HG03095 (cell line): Measurements from ENCODE around the gene PSMD1.
"Not testable (repeated sequence)": the region's sequence is repeated elsewhere in the genome, so short reads cannot be mapped to it uniquely, and the experiment has no call there.

Source experiments
- ATAC-seq: cut with Tn5 transposase; IDR thresholded peaks from one replicate; pipeline ENCODE4 v1.9.1; 2021; ENCODE audit warnings: moderate library complexity; ENCODE audit not compliant: unreplicated experiment

Gene PSMD1

DNA sequence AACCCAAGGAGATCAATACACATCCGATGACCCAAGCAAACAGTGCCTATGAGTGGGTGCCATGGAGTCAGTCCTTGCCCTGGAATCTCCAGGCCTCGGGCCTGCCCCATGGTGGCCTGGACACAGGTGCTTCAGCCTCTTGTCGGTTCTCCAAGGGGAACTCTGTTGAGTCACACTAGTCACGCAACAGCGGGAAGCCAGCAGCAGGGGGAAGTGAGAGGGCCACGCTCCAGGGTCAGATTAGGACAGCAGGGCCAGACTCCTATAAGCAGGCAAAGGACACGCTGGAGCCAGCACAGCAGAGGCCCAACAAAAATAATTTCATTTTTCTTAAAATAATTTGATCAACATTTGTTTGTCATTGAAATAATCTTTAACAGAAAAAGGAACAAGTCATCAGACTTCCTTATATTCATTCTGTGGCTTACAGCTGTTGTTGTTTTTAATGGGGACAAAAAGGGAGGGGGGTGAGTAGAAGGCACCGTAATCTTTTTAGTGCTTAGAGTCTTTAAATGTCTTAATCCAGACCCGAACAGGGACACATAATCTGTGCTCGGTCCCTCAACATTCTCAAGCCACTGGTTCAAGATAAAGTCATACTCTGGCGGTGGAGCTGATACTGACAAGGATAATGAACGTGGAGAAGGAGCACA is 125.3 kb downstream of the PSMD1 start:
- ATAC-seq = peak; percentile 59

DNA sequence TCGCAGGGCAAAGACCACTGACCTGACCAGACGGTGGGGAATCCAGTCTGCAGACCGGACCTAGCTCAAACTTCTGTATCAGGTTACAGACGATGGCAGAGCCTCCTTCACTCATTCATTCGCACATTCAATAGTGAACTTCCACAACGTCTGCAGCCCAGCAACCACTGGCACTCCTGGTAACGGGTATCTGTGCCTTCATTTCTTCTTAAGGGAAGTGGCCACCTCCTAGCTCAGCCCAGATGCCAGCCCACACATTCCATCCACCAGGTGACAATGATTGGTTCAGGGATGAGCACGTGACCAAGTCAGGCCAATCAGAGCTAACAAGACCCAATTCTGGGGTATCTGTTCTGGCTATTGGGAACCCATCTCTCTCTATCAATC is 125.8 kb downstream of the PSMD1 start:
- no peak for ATAC-seq

DNA sequence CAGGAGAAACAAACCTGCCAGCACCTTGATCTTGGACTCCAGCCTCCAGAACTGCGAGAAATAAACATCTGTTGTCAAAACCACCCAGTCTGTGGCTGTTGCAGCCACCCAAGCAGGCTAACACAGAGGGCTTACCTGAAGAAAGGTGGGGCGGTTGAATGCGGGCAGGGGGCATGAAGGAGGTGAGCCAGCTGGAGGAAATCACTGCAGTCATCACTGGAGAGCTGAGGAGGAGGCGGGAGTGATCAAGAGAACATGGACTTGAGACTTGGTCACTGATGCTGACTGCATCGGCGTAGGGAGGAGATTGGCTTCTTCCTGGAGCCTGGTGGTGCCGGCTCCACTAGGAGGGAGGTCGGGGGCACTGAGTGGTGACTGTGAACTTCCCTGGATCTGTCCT is 127.2 kb downstream of the PSMD1 start:
- no peak for ATAC-seq

DNA sequence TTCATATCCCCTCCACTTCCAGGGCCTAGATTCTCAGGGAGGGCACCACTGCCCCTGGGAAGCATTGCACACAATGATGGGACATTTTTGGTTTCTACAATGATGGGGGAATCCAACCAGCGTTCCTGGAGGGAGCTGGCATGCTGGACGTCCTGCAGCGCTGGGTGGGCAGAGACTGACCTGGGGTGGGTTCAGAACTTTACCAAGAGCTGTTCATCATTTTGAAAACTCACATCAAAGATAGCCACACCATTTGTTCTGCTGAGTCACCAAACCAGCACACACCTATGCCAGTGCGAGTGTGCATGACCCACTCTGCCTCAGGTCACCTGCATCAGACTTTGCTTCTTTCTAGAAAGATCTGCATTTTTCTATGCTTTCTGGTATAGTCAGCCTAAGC is 127.7 kb downstream of the PSMD1 start:
- ATAC-seq = no peak

DNA sequence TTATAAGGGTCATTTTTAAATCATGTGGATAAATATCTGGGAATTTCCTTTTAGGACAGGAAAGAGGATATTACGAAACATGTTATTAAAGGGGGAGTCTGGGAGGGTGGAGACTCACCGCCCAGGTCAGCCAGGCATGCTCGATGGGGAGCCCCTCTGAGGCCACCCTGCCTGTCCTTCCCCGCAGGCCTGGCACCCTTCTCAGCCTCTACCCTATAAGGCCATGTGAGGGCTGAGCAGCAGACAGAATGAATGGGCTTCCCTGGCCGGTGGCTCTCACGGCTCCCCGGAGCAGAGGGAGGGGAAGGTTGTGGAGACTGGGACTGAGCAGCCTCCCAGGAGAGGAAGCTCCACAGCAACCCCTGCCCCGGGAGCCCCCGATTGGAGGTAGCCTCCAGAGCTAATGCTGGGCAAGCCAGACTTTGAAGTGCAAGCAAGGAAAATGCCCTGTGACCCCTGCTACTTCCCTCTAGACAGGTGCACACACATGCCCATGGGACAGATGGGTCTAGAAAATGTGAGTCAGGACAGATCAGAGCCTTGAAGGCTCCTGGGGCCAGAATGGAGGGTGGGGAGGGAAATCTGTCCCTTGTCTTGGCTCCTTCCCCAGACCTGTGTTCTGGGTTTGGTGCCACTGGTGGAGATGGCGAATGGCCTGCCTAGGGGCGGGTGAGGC is 128.5 kb downstream of the PSMD1 start:
- no peak for ATAC-seq

DNA sequence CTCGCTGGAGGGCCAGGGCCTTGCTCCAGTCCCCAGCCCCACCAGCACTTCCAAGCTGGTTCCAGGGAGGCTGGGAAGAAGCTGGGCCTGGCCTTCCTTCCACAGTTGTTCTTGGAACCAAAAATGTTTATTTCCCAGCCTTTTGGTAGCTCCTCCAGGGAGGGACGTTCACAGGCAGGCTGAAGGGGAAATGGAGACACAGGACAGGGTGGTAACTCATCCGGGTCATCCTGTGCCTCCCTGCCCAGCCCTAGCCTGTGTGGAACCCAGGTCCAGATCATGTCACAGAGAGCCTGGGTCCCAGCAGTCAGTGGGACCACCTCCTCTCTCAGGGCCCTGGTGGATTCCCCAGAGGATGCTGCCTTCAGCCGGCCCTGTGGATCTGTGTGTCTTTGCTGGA is 129.2 kb downstream of the PSMD1 start:
- ATAC-seq = no peak

DNA sequence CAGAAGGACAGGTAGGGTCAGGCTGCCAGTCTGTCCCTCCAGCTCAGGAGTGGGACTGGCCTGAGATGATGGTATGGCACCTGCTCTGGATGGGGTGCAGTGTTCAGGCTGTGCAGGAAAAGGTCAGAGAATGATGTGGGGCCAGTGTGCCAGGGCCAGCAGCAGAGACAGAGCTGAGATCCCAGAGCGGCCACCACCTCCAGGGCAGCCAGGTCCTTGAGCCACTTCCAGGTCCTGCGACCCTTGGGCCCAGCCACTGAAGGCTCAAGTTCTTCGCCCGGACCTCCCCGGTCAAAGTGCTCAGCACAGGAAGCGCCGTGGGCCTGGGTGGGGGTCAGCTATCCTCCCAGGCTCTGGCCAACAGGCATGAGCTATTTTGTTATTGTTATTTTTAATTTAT is 129.7 kb downstream of the PSMD1 start:
- ATAC-seq = no peak

DNA sequence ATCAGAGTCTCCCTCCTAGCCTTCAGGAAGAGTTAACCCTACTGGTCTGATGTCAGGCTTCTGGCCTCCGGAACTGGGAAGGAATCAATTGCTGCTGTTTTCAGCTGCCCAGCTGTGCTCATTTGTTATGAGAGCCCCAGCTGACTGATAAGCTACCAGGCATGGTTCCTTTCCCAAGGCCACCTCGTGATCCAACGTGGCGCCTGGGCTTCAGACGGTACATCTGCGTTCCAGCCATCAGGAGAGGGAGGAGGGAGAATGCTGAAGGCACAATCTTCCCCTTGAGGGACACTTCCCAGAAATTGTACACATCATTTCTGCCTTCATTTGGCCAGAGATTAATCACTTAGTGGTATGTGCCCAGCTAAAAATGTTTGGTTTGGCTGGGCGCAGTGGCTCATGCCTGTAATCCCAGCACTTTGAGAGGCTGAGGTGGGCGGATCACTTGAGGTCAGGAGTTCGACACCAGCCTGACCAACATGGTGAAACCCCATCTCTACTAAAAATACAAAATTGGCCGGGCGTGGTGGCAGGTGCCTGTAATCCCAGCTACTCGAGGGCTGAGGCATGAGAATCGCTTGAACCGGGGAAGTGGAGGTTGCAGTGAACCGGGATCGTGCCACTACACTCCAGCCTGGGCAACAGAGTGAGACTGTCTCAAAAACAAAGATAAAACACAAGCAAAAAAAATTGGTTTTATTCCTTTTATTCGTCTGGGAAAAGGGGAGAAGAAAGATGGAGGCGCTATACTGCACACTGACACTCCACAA is 131.3 kb downstream of the PSMD1 start:
- ATAC-seq = no peak

DNA sequence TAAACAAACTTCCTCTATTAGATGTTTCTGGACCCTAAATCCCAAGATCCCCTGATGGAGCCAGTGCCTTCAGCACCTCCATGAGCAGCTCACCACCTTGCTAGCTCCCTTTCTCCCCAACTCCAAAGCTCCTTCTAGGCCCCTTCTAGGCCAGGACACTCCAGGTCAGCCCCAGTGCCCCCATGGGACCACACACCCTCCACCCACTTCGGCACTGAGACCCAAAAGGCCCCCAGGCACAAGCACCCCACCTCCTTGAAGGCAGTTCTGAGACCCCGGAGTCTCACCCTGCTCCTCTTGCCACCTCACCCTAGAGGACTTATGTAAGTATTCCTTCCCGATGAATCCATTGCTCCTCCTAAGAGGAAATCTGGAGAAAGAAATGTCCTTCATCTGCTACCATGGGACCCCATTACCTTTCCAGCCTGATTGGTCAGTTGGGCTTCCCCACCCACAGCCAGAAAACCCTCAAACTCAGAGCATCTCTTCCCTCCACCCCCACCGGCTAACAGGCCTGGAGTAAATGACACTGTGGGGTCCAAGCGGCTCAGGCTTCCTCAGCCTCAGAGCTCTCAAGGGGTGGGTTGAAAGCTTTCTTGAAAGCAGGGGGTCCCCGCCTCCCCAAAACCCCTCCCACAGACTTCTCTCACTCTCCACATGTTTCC is 132.0 kb downstream of the PSMD1 start:
- no peak for ATAC-seq

DNA sequence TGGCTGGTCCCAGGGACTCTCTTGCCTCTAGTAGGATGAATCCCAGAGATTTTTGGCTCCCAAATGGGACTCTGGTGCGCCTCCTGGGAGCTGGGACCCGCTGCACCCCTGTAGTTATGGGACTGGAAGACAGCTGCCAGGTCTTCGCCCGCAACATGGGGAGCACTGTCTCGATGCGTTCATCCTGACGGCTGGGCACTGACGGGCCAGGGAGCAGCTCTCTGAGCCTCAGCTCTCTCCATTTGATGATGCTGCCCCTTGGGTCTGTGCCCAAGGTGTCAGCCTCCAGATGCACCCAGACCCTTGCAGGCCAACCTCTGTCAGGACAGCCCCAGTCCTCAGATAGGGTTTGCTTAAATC is 132.5 kb downstream of the PSMD1 start:
- ATAC-seq = no peak

DNA sequence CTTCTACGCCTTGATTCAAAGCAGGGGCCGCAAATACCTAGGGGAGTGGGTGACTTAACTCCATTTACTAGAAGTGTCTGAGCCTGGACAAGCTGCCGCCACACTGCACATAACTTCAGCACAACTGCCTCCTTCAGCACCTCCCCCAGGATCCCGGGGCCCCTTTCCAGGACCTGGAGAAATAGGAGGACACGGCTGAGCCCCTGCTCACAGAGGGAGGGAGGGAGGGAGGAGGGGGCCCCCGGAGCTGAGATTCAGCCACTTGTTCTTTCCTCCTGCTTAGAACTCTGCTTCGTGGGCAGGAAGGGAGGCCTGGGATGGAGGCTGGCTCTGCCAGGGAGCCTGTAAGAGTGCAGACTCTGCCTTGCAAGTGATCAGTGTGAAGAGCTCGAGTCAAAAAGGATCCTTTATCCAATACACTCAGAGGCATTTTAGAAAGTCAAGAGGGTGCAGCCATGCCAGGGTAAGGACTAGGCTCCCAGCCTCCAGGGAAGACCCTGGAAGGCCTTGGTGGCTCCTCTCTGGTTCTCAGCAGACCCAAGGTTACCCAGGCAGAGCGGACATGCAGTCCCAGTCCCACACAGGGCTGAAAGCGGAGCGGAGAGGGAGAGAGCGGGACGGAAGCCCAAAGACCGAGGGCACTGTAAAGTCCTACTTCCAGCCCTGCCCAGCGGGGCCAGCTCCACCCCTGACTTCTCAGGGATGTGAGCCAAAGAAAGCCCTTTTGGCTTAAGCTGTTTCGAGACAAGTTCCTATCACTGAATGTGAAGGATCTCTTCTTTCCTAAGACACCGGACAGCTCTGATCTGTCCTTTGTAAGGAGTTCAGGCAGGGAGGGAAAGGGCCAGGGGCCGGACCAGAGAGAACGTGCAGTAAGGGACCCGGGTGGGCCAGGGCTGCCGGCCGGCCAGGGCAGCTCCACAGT is 133.2 kb downstream of the PSMD1 start:
- ATAC-seq = no peak

DNA sequence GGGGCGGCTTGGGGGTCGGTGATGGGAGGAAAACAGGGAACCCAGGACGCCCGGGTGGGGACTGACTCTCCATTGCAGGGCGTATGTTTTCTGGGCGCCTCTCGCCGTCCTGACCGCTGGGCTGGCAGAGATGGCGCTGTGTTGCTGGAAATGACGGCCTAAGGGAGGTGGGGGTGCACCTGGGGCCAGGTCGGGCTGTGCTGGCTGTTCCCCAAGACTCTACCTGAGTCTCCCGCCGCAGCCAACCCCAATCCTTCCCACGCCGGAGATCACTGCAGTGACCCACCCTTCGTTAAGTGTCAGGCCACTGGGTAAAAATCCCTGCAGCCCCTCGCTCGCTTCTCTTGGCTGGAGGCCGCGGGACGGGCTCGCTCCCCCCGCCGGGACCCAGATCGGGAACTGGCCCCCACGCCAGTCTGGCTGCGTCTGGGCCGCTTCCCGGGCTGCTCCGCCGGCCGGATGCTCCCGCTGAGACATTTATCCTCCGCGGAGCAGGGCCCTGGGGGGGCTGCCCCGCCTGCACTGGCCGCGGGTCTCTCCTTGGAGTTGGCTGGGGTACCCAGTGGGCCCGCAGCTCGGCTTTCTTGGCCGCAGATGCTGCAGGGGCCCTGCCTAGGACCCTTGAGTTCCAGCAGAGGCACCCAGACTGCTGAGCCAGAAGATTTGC is 134.0 kb downstream of the PSMD1 start:
- ATAC-seq = no peak

DNA sequence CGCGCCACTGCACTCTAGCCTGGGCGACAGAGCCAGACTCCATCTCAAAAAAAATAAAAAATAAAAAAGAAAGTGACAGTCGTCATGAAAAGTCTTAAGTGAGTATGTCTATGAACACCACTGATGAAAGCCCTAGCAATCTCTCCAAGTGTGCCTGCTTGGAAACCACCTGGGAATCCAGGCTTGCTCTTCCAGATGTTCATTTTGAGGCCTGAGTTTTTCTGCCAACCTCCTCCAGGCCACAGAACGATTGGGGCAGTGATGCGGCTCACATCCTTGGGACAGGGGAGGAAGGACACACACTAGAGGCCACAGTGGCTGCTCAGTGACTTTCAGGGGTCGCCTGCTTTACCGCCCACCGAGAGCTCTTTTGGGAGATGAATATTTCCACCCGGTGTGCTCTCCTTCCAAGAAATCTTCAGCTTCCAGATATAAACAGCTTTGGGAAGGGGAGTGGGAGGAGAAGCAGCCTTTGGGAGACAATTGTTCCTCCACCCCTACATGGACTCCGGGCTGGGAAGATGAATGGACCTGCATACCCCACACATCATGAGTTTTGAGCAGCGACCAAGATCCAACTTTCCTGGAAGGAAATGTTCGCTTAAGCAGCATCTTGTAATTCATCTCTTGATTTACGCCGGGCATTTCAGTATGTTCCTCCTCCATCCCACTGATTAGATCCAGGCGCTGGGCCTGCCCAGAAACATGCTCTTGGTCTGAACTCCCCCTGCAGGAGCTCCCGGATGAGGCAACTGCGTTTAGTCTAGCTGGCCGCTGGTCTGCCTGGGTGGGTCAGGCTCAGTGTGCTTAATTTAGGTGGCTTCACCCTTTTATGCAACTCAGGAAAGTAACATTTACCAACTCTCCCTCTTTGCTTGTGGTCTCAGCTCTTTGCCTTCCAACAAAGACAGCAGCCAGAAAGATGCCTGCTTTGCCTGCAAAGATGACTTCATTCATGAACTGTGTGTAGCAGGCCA is 135.5 kb downstream of the PSMD1 start:
- ATAC-seq = no peak

DNA sequence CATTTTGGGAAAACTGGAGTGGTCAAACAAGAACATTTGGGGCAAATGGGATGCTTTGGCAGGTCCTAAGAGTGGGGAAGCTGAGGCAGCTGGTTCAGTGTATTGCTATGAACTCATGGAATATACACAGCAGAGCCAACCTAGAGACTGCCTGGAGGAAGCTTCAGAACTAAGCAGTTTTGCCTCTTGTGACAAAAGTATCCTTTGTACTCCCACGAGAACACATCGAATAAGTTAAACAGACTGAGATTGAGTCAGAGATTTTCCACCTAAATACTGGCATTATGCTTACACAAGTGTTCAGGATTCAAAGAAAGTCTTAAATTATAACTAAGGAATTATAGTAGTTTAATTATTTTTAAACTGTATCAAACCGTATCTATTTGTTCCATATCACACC is 136.5 kb downstream of the PSMD1 start:
- ATAC-seq = no peak

DNA sequence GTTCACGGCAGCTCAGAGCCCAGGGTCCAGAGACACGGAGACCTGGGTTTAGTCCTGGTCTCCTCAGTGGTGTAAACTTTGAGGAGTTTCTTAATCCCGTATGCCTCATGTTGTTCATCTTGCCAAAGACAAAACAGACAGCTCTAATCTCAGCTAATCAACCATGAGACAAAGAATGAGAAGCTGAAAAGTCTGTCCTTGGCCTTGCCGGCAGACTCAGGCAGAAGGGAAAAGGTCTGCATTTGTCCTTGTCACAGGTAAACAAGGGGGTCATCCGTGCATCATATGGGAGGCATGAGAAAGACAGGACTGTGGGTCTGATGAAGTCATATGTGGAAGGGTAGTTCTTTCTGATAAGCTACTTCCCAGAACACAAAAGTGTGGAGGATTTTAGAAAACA is 139.9 kb downstream of the PSMD1 start:
- no peak for ATAC-seq

DNA sequence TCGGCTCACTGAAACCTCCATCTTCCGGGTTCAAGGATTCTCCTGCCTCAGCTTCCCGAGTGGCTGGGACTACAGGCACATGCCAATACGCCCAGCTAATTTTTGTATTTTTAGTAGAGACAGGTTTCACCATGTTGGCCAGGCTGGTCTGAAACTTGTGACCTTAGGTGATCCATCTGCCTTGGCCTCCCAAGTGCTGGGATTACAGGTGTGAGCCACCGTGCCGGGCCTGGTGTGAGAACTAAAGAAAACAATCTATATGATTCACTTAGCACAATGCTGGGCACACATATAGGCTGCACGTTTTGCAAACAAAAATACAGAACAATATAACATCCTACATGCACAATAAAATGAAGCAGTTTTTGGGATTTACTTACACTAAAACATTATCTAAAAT is 140.5 kb downstream of the PSMD1 start:
- ATAC-seq = not testable (repeated sequence)

DNA sequence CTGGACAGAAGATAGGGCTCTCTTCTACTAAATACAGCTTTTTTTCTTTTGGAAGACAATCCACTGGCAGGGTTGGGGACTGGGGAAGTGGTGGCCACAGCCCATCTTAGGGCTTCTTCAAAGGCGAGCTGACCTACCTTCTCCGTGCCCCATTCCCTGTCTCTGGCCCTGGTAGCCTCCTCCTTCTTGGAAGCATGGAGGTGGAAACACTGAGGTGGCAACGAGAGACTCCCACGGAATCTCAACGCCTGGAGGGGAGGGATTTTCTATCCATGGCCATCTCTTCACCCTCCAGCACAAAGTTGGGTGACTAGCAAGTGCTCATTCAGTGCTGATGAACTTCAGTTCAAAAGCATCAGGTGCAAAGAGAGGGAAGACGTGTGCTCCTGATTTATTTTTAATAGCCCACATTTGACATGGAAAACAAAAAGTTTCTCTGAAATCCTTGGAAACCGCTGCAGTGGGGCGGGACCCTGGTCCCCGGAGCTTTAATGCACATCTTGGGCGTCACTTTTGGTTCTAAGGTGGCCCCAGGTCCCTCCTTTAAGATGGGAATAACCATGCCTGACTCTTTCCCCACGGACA is 141.1 kb downstream of the PSMD1 start:
- no peak for ATAC-seq

DNA sequence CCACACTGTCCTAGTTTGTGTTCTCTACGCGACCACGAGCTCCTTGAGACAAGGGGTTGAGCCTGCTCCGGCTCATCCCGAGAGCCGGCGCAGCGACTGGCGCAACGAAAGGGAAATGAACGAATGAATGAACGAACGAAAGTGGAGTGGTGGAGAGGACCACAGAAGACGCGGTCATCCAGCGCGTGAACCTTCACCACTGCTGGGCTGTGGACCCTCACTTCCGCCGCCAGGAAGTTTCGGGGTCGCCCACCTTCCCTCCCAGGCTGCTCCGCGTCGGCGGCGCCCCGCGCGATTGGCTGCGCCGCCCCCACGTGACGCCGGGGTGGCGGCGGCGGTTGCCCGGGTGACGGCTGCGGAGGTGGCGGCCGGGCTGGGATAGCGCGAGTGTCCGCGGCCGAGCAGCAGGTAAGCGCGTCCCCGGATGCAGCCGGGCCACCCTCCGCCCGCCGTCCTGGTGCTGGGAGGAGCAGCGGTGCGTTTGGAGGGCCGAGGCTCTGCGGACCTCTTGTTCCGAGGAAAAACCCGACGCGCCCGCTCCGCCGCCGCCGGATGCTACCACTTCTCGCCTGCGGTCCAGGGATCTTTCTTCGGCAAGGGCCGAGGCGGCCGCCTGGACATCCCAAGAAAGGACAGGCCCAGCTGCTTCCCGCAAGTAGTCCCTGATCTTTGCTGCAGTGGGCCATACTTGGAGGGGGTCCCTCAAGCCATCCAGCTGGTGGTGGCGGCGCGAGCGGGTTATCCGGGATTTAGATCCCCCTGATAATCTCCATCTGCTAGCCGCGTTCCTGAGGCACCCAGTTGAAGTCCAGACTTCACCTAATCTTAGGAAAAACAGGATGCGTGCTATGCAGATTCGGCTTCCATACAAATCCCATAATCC is 141.9 kb downstream of the PSMD1 start, which contains the start of gene ARMC9:
Gene ARMC9 (plus strand): TSS at position 341 of the 883 bp plus-strand sequence. CDS start 7,608 bp downstream, outside the sequence.
- ATAC-seq = peak; percentile 91
